Right atrium auricular region (tissue), 2 donors: ENCODE measurements around the gene MRPL43. TPM values are rescaled to one million over a fixed set of nuclear protein-coding genes. Genes with fewer than 3 reads are reported as not detected.

Experiments
- DNase-seq: peaks from one replicate; pipeline ENCODE4 v3.0.0-alpha.2; 2019; ENCODE audit warnings: low spot score
- H3K27ac ChIP-seq, 2 donors: fragments of 200-600 bp; sonication (generic); 1 replicate in 1 of 2; 2 replicates in 1 of 2; pipeline ENCODE4 v1.5.1; 2016 to 2019
- H3K27me3 ChIP-seq, 2 donors: fragments of 200-600 bp; sonication (generic); one replicate each; pipeline versions ENCODE4 v1.5.1 to v1.6.0; 2017 to 2019
- H3K36me3 ChIP-seq: fragments of 200-600 bp; sonication (generic); one replicate; pipeline ENCODE4 v1.5.1; 2016
- H3K4me1 ChIP-seq, 2 donors: fragments of 200-600 bp; sonication (generic); one replicate each; pipeline versions ENCODE4 v1.5.1 to v1.6.0; 2017 to 2019
- H3K4me3 ChIP-seq, 2 donors: fragments of 200-600 bp; sonication (generic); 1 replicate in 1 of 2; 2 replicates in 1 of 2; pipeline ENCODE4 v1.5.1; 2017 to 2019; ENCODE audit warnings: mild to moderate bottlenecking in 1 of 2, moderate library complexity in 1 of 2
- H3K9me3 ChIP-seq, 2 donors: fragments of 200-600 bp; sonication (generic); one replicate each; pipeline ENCODE4 v1.5.1; 2019
- total RNA-seq, 2 donors: library from RNA; depleted of rRNA; stranded (reverse); fragments of >200 nt; gene quantifications; one replicate each; pipeline ENCODE4 v1.1.0, GENCODE V29; 2016
- TF ChIP-seq, protein P1 (sequence below), 2 donors: fragments of 200-600 bp; sonication (generic); IDR thresholded peaks; one replicate each; pipeline ENCODE4 v1.5.1; 2019; ENCODE audit warnings: antibody characterized with exemption in 2 of 2

MRPL43 gene
- total RNA-seq, 2 donors from 2014 or later: 60.1 to 88.4 TPM

DNA sequence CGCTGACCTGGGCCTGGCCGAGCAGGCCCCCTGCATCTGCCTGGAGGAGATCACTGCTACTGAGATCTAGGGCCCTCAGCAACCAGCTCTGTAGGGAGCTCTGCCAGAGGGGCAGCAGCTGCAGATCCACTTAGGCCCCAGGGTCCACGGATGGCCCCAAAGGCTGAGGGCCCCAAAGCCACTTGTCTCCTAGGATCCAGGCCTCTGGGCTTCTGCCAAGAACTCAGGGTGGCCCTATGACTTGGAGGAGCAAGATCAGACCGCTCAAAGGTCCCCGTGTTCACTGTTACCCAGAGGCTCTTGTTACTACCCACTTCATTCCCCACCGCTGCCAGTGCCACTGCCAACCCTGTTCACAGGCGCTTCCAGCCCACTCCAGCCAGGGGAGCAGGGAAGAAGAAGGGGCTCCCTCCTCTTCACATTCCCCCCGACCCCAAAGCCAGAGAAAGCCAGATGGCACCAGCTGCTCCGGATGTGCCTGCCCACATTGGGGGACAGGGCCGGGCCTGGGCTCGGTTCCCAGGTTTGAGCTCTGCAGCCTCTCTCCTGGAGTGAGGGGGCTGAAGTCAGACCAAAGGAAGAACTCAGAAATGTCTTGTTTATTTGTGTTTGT, 19.9 kb upstream of the MRPL43 start:
- Histone ChIP-seq H3K9me3 (no peaks in the 10 kb centered on the region), H3K4me3 (no peak overlapping the region), H3K27ac (peak overlapping the region; percentile 27 to 60), H3K36me3 (peaks cover 48% of the 10 kb centered on the region), H3K27me3 (no peaks in the 10 kb centered on the region), H3K4me1 (peaks cover 0 to 62% of the 10 kb centered on the region in 2 donors)
- TF ChIP-seq, protein P1, sequence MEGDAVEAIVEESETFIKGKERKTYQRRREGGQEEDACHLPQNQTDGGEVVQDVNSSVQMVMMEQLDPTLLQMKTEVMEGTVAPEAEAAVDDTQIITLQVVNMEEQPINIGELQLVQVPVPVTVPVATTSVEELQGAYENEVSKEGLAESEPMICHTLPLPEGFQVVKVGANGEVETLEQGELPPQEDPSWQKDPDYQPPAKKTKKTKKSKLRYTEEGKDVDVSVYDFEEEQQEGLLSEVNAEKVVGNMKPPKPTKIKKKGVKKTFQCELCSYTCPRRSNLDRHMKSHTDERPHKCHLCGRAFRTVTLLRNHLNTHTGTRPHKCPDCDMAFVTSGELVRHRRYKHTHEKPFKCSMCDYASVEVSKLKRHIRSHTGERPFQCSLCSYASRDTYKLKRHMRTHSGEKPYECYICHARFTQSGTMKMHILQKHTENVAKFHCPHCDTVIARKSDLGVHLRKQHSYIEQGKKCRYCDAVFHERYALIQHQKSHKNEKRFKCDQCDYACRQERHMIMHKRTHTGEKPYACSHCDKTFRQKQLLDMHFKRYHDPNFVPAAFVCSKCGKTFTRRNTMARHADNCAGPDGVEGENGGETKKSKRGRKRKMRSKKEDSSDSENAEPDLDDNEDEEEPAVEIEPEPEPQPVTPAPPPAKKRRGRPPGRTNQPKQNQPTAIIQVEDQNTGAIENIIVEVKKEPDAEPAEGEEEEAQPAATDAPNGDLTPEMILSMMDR (IDR thresholded peaks at IDR 0.05): no peak
- no peak for DNase-seq

DNA sequence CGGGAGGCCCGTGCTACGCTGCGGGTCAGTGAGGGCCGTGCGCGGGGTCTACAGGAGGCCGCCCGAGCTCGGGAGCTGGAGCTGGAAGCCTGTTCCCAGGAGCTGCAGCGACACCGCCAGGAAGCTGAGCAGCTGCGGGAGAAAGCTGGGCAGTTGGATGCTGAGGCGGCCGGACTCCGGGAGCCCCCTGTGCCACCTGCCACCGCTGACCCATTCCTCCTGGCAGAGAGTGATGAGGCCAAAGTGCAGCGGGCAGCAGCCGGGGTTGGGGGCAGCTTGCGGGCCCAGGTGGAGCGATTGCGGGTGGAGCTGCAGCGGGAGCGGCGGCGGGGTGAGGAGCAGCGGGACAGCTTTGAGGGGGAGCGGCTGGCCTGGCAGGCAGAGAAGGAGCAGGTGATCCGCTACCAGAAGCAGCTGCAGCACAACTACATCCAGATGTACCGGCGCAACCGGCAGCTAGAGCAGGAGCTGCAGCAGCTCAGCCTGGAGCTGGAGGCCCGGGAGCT, 19.3 kb upstream of the MRPL43 start:
- peaks cover 48% of the 10 kb centered on the region for H3K36me3 ChIP-seq
- peak overlapping the region in 1 of 2 donors; percentile 60 for H3K27ac ChIP-seq
- no peaks in the 10 kb centered on the region for H3K9me3 ChIP-seq
- no peaks in the 10 kb centered on the region for H3K27me3 ChIP-seq
- H3K4me3 ChIP-seq: no peak overlapping the region
- peaks cover 0 to 62% of the 10 kb centered on the region in 2 donors for H3K4me1 ChIP-seq
- TF ChIP-seq, protein P1 (IDR thresholded peaks at IDR 0.05): no peak
- no peak for DNase-seq

DNA sequence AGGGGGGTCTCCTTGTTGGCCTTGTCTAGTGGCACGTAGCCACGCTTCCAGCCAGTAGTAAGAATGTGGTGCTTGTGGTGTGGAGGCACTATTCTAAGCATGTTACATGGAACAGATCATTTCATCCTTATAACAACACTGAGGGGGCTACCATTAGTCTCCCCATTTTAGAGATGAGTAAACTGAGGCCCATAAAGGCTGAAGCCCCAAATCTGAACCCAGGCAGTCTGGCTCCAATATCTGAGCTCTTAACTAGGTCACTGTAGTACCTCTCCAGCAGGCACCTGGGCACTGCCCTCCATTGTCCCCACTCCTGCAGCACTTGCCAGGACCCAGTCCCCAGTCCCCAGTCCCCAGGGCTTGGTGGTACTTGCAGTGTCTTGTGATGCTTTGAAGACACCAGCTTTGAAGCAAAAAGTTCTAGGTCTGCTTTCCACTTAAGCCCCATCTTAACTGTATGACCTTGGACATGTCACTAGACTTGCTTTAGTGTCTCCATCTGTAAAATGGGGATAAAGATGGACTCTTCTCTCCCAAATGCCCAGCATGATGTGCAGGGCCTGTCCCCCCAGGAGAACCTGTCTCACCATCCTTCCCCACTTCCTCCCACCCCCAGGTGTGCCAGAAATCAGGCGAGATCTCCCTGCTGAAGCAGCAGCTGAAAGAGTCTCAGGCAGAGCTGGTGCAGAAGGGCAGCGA, 18.7 kb upstream of the MRPL43 start:
- H3K4me1 ChIP-seq: peaks cover 0 to 67% of the 10 kb centered on the region in 2 donors
- H3K9me3 ChIP-seq: no peaks in the 10 kb centered on the region
- no peak overlapping the region for H3K27ac ChIP-seq
- DNase-seq: no peak
- H3K27me3 ChIP-seq: no peaks in the 10 kb centered on the region
- TF ChIP-seq, protein P1 (IDR thresholded peaks at IDR 0.05): no peak
- peaks cover 48% of the 10 kb centered on the region for H3K36me3 ChIP-seq
- H3K4me3 ChIP-seq: no peak overlapping the region

DNA sequence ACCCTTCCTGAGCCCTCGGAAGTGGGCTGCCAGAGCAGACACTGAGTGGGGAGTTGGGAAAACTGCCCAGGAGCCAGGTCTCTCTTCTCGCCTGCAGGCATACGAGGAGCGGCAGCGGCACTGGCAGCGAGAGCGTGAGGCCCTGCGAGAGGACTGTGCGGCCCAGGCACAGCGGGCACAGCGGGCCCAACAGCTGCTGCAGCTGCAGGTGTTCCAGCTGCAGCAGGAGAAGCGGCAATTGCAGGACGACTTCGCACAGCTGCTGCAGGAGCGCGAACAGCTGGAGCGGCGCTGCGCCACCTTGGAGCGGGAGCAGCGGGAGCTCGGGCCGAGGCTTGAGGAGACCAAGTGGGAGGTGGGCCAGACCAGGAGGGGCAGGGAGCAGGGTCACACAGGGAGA, 18.1 kb upstream of the MRPL43 start:
- H3K36me3 ChIP-seq: peaks cover 48% of the 10 kb centered on the region
- no peak overlapping the region for H3K27ac ChIP-seq
- H3K4me3 ChIP-seq: no peak overlapping the region
- no peak for DNase-seq
- no peaks in the 10 kb centered on the region for H3K27me3 ChIP-seq
- TF ChIP-seq, protein P1 (IDR thresholded peaks at IDR 0.05): no peak
- no peaks in the 10 kb centered on the region for H3K9me3 ChIP-seq
- H3K4me1 ChIP-seq: peaks cover 0 to 74% of the 10 kb centered on the region in 2 donors

DNA sequence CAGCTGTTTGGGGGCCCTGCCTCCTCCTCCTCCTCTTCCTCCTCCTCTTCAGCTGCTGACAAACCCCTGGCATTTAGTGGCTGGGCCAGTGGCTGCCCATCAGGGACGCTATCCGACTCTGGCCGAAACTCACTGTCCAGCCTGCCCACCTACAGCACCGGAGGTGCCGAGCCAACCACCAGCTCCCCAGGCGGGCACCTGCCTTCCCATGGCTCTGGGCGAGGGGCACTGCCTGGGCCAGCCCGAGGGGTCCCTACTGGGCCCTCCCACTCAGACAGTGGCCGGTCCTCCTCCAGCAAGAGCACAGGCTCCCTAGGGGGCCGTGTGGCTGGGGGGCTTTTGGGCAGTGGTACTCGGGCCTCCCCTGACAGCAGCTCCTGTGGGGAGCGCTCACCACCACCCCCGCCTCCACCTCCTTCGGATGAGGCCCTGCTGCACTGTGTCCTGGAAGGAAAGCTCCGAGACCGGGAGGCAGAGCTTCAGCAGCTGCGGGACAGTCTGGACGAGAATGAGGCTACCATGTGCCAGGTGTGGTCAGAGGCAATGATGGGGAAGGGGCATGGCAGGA, 16.4 kb upstream of the MRPL43 start:
- Histone ChIP-seq H3K27ac (no peak overlapping the region), H3K9me3 (no peaks in the 10 kb centered on the region), H3K36me3 (peaks cover 48% of the 10 kb centered on the region), H3K27me3 (no peaks in the 10 kb centered on the region), H3K4me3 (no peak overlapping the region), H3K4me1 (peaks cover 0 to 79% of the 10 kb centered on the region in 2 donors)
- DNase-seq: no peak
- TF ChIP-seq, protein P1 (IDR thresholded peaks at IDR 0.05): no peak
